ENCODE measurements around the gene BCAS1. TPM values are rescaled to one million over a fixed set of nuclear protein-coding genes. Genes with fewer than 3 reads are reported as not detected.

Gene BCAS1
- total RNA-seq, 1 donor from 2014 or later = under 0.01 TPM

- TF ChIP-seq CTCF (conservative IDR thresholded peaks at IDR 0.05; ENCODE audit: low read depth, low read length) = no peak
Observed at GRCh38 chr20:53942472-53942816, 128.0 kb downstream of the BCAS1 start.

GRCh38 chr20:53941680-53942471 lies 128.5 kb downstream of the BCAS1 start:
- no peak for TF ChIP-seq CTCF (conservative IDR thresholded peaks at IDR 0.05; ENCODE audit: low read depth, low read length)
- DNase-seq (ENCODE audit: low read depth) = no peak

More at GRCh38 chr20:53942472-53942816, 128.0 kb downstream of the BCAS1 start:
- no peak overlapping the region for H3K4me3 ChIP-seq (ENCODE audit: low read depth, low read length)
- no peak for DNase-seq (ENCODE audit: low read depth)

DNA sequence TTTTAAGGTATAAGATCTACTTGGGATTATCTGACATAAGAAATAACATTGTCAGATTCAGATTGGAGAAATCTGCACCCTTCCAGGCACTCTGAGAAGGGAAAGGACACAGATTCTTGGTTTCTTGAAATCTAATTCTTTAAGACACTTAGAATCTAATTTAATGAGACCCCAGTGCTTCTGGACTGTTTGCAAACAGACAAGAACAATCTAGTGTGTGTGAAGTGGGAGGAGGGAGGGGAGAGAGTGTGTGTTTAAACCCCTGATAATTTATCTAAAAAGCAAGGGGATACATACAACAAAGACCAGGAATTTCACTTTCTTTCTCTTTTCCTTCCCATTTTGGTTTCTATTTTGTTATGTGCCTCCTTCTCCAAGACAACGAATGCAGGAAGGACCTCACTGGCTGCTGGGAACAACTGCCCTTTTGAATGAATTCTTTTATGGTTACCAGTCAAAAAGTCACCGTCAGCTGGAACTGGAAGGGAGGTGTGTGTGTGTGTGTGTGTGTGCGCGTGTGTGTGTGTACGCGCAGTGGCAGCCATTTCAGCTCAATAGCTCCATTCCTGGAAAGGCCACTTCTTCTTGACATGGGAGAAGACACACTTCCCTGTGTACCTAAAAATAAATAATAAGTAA lies 129.4 kb downstream of the BCAS1 start:
- no peak for TF ChIP-seq CTCF (conservative IDR thresholded peaks at IDR 0.05; ENCODE audit: low read depth, low read length)
- DNase-seq (ENCODE audit: low read depth) = peak; percentile 80
- H3K4me3 ChIP-seq (ENCODE audit: low read depth, low read length) = peak overlapping the region; percentile 42

More at GRCh38 chr20:53941680-53942471, 128.5 kb downstream of the BCAS1 start:
- H3K4me3 ChIP-seq (ENCODE audit: low read depth, low read length) = no peak overlapping the region

DNA sequence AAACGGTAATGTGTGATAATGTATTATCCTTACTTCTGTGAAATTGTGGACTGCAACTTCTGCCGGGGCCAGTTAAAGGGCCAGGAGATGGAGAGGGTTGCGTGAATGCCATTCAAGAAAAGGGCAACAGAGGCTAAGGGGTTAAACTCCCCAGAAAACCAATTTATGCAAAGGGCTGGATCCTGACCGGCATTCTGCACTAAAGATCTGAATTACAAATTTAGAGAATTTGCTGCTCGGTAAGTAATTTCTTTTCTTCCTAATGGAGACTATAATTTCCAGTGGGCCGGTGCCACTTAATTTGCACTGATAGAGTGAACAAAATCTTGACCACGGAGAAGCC lies 130.1 kb downstream of the BCAS1 start:
- TF ChIP-seq CTCF (conservative IDR thresholded peaks at IDR 0.05; ENCODE audit: low read depth, low read length) = no peak
- DNase-seq (ENCODE audit: low read depth) = no peak
- peak overlapping the region; percentile 42 for H3K4me3 ChIP-seq (ENCODE audit: low read depth, low read length)

GRCh38 chr20:53939572-53940359 lies 130.6 kb downstream of the BCAS1 start:
- TF ChIP-seq CTCF (conservative IDR thresholded peaks at IDR 0.05; ENCODE audit: low read depth, low read length) = peak; percentile 88
- H3K4me3 ChIP-seq (ENCODE audit: low read depth, low read length) = peak overlapping the region; percentile 42
- DNase-seq (ENCODE audit: low read depth) = peak; percentile 92

GRCh38 chr20:53939190-53939571 lies 131.2 kb downstream of the BCAS1 start:
- H3K4me3 ChIP-seq (ENCODE audit: low read depth, low read length) = no peak overlapping the region
- no peak for TF ChIP-seq CTCF (conservative IDR thresholded peaks at IDR 0.05; ENCODE audit: low read depth, low read length)
- DNase-seq (ENCODE audit: low read depth) = no peak
